GM12865 (cell line): ENCODE data around the gene ZNF813.
"Not testable (repeated sequence)": the region's sequence is repeated elsewhere in the genome, so short reads cannot be mapped to it uniquely, and the experiment has no call there.

Experiments used
- DNase-seq: peaks from one replicate; pipeline ENCODE4 v3.0.0; 2010; ENCODE audit warnings: low read depth
- H3K4me3 ChIP-seq: 2 replicates; pipeline ENCODE4 v1.5.1; 2011; ENCODE audit warnings: mild to moderate bottlenecking, low read depth, low read length, control low read depth
- CTCF ChIP-seq: IDR thresholded peaks from 2 replicates; pipeline ENCODE4 v1.5.1; 2011; ENCODE audit warnings: low read length, control low read depth, low read depth, inconsistent platforms; ENCODE audit not compliant: insufficient read depth; ENCODE audit errors: missing control alignments

The ZNF813 gene

GRCh38 chr19:53504885-53505284, 37.4 kb downstream of the ZNF813 start:
- no peak for TF ChIP-seq CTCF
- H3K4me3 ChIP-seq = no peak overlapping the region
- no peak for DNase-seq

GRCh38 chr19:53506728-53507127, 39.2 kb downstream of the ZNF813 start:
- no peak overlapping the region for H3K4me3 ChIP-seq
- DNase-seq = no peak
- no peak for TF ChIP-seq CTCF

- no peak overlapping the region for H3K4me3 ChIP-seq
- DNase-seq = peak; percentile 11
- no peak for TF ChIP-seq CTCF
Measured at GRCh38 chr19:53507523-53508442, 40.2 kb downstream of the ZNF813 start.

- TF ChIP-seq CTCF = no peak
- no peak for DNase-seq
- no peak overlapping the region for H3K4me3 ChIP-seq
Measured at GRCh38 chr19:53509443-53509842, 41.9 kb downstream of the ZNF813 start.

- TF ChIP-seq CTCF = no peak
Measured at GRCh38 chr19:53509845-53510244, 42.3 kb downstream of the ZNF813 start.

GRCh38 chr19:53511357-53511756, 43.8 kb downstream of the ZNF813 start:
- H3K4me3 ChIP-seq = no peak overlapping the region
- TF ChIP-seq CTCF = no peak
- no peak for DNase-seq

More at GRCh38 chr19:53509845-53510244, 42.3 kb downstream of the ZNF813 start:
- DNase-seq = no peak
- no peak overlapping the region for H3K4me3 ChIP-seq

GRCh38 chr19:53511933-53512374, 44.4 kb downstream of the ZNF813 start:
- H3K4me3 ChIP-seq = no peak overlapping the region
- DNase-seq = peak; percentile 19
- TF ChIP-seq CTCF = peak; percentile 30

GRCh38 chr19:53515047-53515446, 47.5 kb downstream of the ZNF813 start:
- not testable (repeated sequence) for H3K4me3 ChIP-seq, DNase-seq
